H1 (cell line): Measurements from ENCODE around the gene EPRS1. TPM values are rescaled to one million over a fixed set of nuclear protein-coding genes. Genes with fewer than 3 reads are reported as not detected.

Source experiments
- CHD1 ChIP-seq: IDR thresholded peaks from 2 replicates; pipeline ENCODE4 v1.6.1; 2012; ENCODE audit warnings: low read depth, low read length, improper control_type of control experiment
- CREB1 ChIP-seq: IDR thresholded peaks from 2 replicates; pipeline ENCODE4 v1.6.1; 2012; ENCODE audit warnings: inconsistent platforms
- RAD21 ChIP-seq, 2 experiments: IDR thresholded peaks in 1 of 2; conservative IDR thresholded peaks in 1 of 2; 2 replicates each; pipeline ENCODE4 v1.6.1; 2011; ENCODE audit warnings: low read depth in 2 of 2, low read length in 2 of 2, improper control_type of control experiment in 1 of 2, inconsistent platforms in 1 of 2, mild to moderate bottlenecking in 1 of 2, moderate library complexity in 1 of 2
- RBBP5 ChIP-seq: IDR thresholded peaks from 2 replicates; pipeline ENCODE4 v1.7.1; 2012; ENCODE audit warnings: low read depth, mild to moderate bottlenecking, inconsistent platforms, low read length, moderate library complexity, borderline replicate concordance
- polyA plus RNA-seq, 7 experiments: library from polyadenylated mRNA; depleted of rRNA in 3 of 7; stranded (reverse) in 5 of 7; unstranded in 2 of 7; fragments of >200 nt in 5 of 7; fragments of 200-250 nt in 2 of 7; gene quantifications; 1 replicate in 5 of 7; 2 replicates in 1 of 7; 4 replicates in 1 of 7; pipeline versions ENCODE4 v1.2.1 to v1.2.3, GENCODE V29; 2011 to 2013; ENCODE audit warnings: missing spikeins in 2 of 7, mixed read lengths in 2 of 7
- total RNA-seq: library from RNA; stranded (reverse); fragmentation: NEBNext Ultra II Directional; extraction: Animal tissue kit (Norgen Biotek cat#: 25700); gene quantifications from 2 replicates; pipeline ENCODE4 v1.2.1, GENCODE V29; 2021

EPRS1 gene
- total and polyA plus RNA-seq, 2 of the 8 experiments (the other 6 are each of a cell fraction or from before 2014, with no cell fraction given): 38.4 to 171 TPM

DNA sequence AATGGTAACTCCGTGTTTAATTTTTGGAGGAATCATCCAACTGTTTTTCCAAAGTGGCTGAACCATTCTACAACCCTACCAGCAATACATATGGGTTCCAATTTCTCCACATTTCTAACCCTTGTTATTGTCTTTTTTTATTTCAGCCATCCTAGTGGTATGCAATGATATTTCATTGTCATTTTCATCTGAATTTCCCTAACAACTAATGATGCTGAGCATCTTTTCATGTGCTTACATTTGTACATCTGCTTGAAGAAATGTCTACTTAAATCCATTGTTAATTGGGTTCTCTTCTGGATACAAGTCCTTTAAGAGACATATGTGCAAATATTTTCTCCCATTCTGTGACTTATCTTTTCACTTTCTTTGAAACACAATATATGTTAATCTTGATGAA lies 43.3 kb downstream of the EPRS1 start (continued):
- TF ChIP-seq RAD21 (IDR thresholded peaks at IDR 0.05 in 1 of 2, conservative IDR thresholded peaks at IDR 0.05 in 1 of 2; ENCODE audit: low read depth in 2 of 2, low read length in 2 of 2) (no peak), RBBP5 (no peak), CREB1 (no peak), CHD1 (no peak)
